HG02970 (cell line): ENCODE data around the gene ABCA7.

Experiments
- ATAC-seq: cut with Tn5 transposase; IDR thresholded peaks from one replicate; pipeline ENCODE4 v1.9.1; 2021; ENCODE audit warnings: mild to moderate bottlenecking, moderate library complexity, moderate number of reproducible peaks; ENCODE audit not compliant: unreplicated experiment, low FRiP score

ABCA7 gene

GRCh38 chr19:1032264-1032867, 7.5 kb upstream of the ABCA7 start:
- no peak for ATAC-seq

GRCh38 chr19:1035998-1036621, 3.8 kb upstream of the ABCA7 start:
- ATAC-seq, result no peak

- ATAC-seq, result peak; percentile 0
Observed at GRCh38 chr19:1037621-1038064, 2.3 kb upstream of the ABCA7 start.

- ATAC-seq, result no peak
Observed at GRCh38 chr19:1038978-1039645, 795 bp upstream of the ABCA7 start.

GRCh38 chr19:1040476-1041271, 767 bp downstream of the ABCA7 start:
- peak; percentile 36 for ATAC-seq

- ATAC-seq, result no peak
Observed at GRCh38 chr19:1041272-1041834, 1.4 kb downstream of the ABCA7 start.

- no peak for ATAC-seq
Observed at GRCh38 chr19:1041835-1042685, 2.2 kb downstream of the ABCA7 start.

- ATAC-seq, result no peak
Observed at GRCh38 chr19:1042689-1043511, 3.0 kb downstream of the ABCA7 start.

GRCh38 chr19:1045247-1045603, 5.3 kb downstream of the ABCA7 start:
- no peak for ATAC-seq

GRCh38 chr19:1046117-1046626, 6.3 kb downstream of the ABCA7 start:
- no peak for ATAC-seq

GRCh38 chr19:1046836-1047695, 7.2 kb downstream of the ABCA7 start:
- no peak for ATAC-seq

- no peak for ATAC-seq
Observed at GRCh38 chr19:1047696-1048147, 7.8 kb downstream of the ABCA7 start.

- no peak for ATAC-seq
Observed at GRCh38 chr19:1049106-1049505, 9.2 kb downstream of the ABCA7 start.

GRCh38 chr19:1049800-1050199, 9.9 kb downstream of the ABCA7 start:
- no peak for ATAC-seq

- ATAC-seq, result no peak
Observed at GRCh38 chr19:1050989-1051788, 11.3 kb downstream of the ABCA7 start.

GRCh38 chr19:1051791-1052190, 11.9 kb downstream of the ABCA7 start:
- no peak for ATAC-seq

GRCh38 chr19:1052349-1052975, 12.6 kb downstream of the ABCA7 start:
- ATAC-seq, result no peak
